Amygdala (tissue), 56 donors: ENCODE results near the gene PXDN.
"Not testable (repeated sequence)": the region's sequence is repeated elsewhere in the genome, so short reads cannot be mapped to it uniquely, and the experiment has no call there.

Experiments used
- DNase-seq, 56 donors: peaks; one replicate each; lab custom pipeline; 2025; lab: John Stamatoyannopoulos, UW

PXDN gene

DNA sequence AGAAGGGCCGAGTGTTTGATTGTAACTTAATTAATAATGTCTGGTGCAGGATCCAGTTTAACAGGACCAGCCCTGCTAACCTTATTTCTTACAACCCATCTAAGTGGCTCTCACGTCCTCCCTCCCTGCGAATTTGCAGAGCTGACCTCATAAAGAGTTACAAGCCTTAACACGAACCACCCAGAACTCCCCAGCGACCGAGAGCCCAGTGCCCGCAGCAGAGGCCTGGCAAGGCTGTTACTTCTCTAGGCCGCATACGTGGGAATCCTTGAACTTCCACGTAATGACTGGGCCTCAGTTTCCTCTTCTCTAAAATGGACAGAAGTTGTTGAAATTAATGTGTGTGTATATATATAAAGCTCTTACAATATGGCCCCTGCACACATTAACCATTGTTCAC, 55.5 kb downstream of the PXDN start:
- DNase-seq = no peak

DNA sequence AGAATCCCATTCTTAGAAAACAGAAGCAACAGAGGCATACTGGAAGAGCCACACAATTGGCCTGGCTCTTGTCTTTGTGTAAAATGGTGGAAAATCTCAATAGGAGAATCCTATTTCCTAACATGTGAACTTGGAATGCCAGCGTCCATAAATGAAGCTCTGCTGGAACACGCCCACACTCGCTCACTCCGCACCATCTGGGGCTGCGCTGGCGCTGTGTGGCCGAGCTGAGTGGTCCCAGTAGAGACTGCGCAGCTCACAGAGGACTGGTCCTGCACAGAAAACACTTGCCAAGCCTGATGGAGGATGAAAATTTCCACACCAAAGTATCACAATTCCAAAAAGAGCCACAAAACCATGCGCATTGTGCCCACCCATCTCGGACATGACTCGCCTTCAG, 56.2 kb downstream of the PXDN start:
- DNase-seq = no peak

DNA sequence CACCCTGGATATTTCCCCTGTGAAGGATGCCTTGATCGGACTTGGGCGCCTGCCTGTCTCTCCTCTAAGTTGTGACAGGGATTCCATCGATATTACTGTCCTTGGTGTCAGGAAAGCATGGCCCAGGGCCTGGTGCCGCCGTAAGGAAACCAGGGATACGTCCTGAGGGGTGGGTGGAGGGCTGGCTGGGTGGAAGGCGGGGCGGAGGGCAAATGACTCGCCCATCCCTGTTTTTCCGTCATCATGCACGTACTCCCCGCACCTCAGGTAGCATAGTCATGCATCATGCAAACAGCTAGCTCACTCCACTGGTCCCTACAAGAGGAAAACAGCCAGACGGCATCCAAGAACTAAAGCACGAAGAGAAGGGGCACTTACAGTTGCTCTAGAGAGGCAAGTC, 57.1 kb downstream of the PXDN start:
- no peak for DNase-seq

DNA sequence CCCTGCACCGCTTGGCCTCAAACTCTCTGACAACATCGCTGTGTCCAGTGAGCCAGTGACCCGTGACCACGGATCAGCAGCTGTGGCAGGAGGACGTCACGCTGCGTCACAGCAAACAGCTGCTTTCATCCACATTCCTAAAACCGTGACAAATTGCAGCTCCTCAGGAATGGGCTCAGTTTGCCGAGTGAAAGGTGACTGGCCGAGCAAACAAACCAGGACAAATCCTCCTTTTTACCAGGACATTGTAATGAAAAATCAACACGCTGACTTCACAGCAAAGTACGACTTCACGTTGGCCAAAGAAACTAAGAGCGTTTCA, 57.6 kb downstream of the PXDN start:
- no peak for DNase-seq

DNA sequence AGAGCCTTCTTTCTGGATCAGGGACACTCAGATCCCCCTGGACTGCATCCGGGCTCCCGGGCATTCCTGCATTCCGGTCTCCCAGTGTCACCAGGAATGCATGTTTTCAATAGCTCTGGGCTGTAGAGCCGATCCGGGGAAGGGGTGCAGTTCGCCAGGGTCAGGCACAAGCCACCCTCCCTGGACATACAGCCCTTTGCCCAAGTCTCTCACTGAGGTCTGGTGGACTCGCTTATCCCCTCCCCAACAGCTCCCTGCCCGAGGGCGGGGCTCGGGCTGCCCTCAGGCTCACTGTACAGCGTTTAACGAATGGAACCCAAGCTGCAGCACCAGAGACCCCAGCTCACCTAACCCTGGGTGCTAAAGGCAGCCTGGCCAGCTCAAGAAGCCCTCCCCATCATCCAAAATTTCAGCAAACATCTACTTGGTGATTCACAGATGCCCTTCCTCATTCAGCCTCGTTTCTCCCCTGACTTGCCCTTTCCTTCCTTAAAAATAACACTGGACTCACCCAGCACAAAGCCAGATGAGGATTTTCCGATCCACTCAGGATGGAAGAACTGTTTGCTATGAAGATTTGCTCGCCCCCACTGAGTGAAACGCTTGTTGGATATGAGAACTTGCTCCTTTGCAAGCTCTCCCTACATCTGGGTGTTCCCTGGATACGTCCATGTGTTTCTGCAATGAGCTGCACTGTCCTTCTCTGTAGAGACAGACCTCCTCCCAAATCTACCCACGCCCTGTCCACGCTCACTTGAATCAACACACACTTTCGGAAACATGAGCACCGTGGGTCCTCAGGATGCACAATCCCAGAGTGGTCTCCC, 58.1 kb downstream of the PXDN start:
- no peak for DNase-seq

DNA sequence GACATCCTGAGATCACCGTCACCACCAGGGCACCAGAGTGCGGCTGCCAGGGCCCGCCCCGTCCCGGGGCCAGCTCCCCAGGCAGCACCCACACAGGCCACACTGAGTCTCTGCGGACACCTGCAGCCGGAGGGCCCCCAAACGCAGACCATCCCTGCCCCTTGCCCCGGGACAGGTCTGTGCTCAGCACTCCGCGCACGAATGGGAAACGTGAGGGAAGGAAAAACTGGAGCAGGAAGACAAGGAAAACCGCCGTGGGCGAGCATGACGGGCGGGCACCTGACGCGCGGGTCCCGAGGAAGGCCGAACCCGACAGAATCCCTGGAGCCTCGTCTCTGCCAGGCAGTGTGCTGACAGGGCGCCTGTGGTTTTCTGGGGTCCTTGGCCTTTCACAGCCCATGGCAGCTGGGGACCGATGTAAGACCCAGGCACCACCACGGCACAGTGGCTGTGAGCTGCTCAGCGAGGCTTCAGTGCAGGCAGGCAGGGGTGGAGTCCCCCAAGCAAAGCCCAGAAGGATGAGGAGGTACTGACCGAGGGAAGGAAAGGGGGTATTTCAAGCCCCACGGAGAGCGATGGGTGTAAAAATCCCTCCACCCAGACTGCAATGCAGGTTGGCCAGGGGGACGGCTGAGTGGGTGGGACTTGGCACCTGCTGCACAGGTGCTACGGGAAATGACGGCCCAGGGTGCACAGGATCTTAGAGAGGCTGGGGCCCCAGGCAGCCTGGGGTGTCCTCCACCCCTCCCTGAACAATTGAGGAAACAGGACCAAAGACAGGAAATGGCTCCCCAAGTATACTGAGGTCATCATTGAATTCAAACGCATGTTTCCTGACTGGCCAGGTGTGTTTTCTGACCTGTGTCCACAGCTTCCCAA, 59.0 kb downstream of the PXDN start:
- DNase-seq = no peak

DNA sequence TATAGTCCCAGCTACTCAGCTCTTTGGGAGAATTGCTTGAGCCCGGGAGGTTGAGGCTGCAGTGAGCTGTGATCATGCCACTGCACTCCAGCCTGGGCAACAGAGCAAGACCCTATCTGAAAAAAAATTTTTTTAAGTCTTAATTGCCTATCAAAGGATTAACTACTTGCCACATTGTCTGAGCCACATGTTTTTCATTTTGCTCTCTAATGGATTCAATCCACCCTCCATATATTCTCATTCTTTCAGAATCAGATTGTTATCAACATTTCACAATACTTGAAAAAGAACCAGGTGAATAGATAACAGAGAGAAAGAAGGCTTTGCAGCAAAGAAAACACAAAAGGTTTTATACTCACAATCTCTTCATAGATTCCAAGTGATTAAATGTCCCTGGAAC, 61.0 kb downstream of the PXDN start:
- no peak for DNase-seq

DNA sequence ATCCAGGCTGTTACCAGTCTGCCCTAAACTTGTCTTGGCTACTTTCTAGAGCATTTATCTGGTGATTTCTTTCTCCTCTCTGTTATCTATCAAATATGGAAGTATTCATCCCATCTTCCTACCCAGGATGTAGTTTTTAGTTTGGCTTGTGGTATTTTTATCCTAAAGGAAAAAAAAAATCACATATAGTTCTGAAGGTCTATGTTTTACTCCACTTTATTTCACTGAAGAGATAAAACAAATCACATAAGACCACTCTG, 62.2 kb downstream of the PXDN start:
- no peak for DNase-seq

DNA sequence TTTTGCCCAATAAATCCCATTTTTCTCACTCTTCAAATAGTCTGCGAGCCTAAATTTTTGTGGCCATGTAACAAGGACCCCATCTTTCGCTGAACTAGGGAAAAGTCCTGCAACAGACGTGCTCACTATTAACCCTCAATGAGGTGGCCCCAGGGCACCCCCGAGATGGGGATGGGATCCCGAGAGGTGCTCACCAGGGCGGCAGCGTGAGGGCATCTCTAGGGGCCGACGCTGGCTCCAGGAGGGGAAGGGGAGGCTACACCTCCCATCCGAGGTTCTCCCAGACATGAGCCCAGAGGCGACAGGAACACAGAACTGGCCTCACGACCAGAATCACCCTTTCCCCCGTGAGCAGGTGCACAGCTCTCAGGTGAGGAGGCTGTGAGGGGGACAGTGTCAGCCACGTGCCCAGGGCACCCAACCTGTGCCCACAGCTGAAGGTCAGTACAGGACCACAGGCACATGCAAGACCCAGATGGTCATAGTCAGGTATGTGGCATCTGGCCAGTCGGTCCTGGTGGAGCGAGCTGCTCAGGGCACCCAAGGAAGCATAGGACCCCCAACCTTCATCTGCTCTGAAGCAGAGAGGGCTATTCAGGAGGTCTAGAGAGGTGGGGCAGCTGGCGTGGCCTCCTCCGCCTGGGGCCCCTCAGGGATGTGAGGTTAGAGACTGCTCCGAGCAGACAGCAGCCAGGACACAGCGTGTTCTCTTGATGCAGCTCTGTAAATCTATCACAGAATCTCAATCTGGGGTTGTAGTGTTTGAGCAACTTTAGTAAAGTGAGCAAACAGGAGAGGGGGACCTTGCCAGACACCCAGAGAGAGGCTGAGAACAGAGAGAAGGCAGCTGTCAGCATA, 62.8 kb downstream of the PXDN start:
- no peak for DNase-seq

DNA sequence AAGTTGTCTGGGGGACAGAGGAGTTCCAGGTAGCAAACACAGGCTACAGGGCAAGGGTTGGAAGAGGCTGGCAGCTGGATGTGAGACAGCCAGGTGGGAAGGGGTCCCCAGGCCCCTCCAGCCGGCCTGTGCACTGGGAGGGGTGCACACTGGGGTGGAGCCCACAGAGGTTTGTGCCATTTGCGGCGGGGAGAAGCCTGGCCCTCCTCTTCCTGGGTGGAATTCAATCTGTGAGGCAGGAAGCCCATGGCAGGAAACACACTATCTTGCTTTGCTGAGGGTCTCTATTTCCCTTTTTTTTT, 63.3 kb downstream of the PXDN start:
- no peak for DNase-seq

DNA sequence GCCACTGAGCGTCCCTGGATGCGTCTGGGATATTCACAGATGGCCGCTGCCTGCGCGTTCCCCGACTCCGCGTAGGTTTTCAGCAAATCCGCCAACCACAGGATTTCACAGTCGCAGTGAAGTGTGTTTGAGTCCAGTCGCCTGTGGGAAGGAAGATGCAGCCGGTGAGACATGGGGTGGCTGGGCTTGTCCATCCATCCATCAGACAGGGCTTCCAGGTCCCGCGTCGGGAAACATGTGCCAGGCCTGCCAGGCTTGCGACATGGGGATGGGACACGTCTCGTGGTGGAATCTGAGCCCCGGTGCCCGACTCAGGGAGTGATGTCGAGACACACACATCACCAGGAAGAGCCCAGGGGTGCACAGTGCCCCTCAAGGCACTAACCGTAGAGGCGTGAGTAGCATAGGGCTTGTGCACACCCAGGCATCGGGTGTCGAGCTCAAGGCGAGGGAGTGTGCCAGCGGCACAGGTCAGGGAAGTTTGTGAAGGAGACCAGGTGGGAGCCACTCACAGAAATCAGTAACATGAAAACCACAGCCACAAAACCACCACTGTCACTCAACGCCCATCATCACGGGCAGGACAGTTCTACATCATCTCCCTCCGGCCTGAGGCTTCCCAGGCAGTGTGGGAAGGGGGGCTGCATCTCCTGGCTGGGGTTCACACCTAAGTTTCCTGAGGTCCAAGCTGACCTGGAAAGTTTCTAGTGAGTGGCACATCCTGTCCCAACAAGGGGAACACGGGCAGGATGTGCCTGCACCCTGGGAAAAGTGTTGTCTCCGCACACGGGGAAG, 63.9 kb downstream of the PXDN start:
- no peak for DNase-seq

DNA sequence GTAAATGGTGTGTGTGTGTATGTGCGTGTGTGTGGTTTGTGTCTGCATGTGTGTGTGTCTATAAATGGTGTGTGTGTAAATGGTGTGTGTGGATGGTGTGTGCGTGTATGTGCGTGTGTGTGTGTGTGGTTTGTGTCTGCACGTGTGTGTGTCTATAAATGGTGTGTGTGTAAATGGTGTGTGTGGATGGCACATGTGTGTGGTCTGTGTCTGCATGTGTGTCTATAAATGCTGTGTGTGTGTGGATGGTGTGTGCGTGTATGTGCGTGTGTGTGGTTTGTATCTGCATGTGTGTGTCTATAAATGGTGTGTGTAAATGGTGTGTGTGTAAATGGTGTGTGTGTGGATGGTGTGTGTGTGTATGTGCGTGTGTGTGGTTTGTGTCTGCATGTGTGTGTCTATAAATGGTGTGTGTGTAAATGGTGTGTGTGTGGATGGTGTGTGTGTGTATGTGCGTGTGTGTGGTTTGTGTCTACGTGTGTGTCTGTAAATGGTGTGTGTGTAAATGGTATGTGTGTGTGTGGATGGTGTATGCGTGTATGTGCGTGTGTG, 64.8 kb downstream of the PXDN start:
- not testable (repeated sequence) for DNase-seq

DNA sequence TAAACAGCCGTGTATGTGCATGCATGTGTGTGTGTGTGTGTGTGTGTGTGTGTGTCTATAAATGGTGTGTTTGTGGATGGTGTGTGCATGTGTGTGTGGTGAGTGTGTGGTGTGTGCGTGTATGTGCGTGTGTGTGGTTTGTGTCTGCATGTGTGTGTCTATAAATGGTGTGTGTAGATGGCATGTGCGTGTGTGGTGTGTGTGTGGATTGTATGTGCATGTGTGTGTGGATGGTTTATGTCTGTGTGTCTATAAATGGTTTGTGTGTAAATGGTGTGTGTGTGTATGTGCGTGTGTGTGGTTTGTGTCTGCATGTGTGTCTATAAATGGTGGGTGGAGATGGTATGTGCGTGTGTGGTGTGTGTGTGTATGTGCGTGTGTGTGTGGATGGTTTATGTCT, 65.2 kb downstream of the PXDN start:
- DNase-seq = not testable (repeated sequence)

DNA sequence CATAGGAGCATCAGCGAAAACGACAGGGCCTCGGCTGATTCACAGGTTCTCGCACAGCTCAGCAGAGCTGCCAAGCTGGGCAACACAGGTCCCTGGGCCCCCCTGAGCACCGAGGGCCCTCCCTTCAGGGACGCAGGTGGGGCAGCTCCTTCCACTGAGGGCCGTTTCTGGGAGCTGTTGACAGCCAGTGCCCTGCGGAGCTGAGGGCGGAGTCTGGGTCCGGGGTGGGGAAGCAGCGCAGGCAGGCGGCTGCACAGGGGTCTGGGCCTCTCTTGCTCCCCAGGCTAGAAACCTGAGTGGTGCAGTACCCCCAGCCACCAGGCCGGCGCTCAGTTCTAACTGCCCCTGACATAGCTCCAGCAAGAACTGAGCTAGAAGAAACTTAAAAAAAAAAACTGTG, 65.7 kb downstream of the PXDN start:
- DNase-seq = no peak

DNA sequence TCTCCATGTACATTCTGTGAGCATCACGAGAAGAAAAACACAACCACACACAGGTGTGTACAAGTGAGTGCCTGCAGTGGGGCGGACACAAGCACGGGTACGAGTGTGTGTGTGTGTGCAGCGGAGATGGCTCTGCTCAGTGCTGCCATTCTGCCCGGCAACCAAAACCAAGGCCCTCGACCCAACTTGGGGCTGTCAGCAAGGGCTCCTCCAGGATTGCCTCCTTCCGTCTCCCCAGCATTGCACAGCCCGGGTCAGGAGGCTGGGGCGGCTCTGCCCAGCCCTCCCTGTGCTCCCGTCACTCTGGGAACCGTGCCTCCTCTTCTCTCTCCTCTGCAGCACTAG, 66.5 kb downstream of the PXDN start:
- no peak for DNase-seq

DNA sequence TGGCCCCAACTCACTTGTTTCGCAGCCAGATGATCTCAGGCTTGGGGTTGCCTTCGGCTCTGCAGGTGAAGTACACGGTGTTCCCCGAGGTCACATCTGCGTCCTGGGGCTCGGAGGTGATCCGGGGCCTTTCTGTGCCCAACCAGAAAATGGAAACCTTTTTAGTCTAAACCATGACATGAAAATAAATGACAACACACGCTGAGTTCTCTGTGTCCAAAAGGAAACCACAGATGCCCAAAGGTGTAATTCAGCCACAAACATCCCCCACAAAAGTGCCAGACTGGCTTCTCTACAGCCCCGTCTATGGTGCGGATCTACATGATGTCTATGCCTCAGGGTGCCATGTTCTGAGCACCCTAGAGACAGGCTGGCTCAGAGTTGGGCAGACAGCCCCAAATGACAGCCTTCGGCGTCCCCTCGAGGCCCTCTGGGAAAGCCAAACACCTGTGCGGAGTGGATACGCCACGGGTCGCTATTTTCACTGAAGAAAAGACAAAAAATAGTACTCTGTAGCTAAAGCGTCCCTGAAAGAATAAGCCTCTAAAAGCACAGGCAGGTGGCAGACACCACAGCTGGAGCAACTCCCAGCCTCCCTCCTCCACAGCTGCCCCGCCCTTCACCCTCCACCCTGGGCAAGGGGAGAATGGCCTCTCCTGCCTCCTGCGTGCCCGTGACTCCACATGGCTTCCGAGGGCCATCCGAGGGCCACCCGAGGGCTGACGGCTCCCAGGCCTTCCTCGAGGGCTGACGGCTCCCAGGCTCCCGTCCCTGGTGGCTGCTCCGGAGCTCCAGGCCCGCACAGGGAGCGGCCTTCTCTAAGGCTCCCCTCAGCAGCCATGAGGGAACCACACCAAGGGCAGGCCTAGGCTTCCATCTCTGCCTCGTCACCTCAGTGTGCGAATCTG, 67.1 kb downstream of the PXDN start:
- no peak for DNase-seq

DNA sequence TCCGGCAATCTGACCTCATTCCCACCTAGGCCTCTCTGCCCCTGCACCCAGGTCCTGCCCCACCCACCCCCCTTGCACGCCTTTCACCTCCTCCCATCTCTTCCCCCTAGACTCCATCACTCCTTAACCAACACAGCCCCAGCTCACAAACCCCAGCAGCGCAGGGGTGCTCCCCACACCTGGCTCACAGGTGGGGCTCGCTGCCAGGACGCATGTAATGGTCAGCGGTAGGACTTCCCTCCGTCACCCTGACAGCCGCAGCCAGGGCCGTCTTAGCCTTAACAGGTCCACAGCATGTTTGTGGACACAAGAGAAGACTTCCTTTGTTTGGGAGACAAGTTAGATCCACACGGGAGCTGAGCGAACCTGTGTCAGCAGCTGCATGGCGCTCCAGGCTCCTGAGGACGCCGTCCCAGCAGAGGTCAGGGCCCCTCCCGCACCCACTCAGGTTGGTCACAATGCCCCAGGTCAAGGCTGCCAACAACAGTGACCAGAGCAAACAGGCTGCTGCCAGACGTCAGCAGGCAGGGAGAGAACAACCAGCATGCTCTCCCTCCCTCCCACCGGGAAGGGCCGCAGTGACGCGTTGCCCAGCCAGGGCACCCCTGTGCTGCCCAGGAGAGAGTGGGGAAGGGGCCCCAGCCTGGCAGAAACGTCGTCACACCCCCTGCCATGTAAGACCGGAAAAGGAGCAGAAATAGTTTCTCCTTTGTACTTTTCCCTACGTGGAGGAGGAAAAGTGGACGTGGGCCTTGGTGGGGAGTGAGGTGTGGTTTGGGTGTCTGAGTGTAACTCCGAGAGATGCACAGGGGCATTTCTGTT, 68.0 kb downstream of the PXDN start:
- DNase-seq = no peak

DNA sequence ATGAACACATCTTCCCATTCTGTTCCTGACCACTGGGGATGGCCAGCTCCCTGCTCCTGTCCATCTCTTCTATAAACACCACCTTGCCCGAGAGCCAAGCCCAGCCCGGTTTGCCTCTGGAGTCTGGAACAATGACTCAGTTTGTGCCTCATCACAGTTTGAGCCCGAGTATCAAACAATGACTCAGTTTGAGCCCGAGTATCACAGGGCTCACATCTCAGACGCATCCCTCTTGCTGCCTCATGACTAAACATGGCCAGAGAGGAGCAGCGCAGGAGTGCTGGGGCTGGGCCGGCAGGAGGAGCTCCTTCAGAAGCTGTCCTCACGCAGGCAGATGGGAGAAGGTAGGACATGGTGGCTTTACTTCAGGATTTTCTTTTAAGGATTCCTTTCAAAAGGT, 68.7 kb downstream of the PXDN start:
- peak in 1 of 56 donors; percentile 23 for DNase-seq
